K562 (cell line): ENCODE data around the gene DSG2. TPM values are rescaled to one million over a fixed set of nuclear protein-coding genes. Genes with fewer than 3 reads are reported as not detected.

Experiments
- ATAC-seq: fragments of 200-7000 bp; cut with Tn5 transposase; 3 replicates; pipeline ENCODE4 v1.9.1; 2020; ENCODE audit warnings: moderate library complexity
- BruUV-seq: library from RNA; stranded (reverse); fragments of 400-500 nt; replicated peaks from 2 replicates; lab custom pipeline; 2021; lab: Mats Ljungman, UMichigan
- CTCF ChIA-PET: fragments of 300-600 bp; formaldehyde crosslinking; extraction: SDS; loops from one replicate; lab custom pipeline; 2021; ENCODE audit warnings: low intra/inter-chr PET ratio; lab: Yijun Ruan, JAX
- POLR2A ChIA-PET: fragments of 300-600, 350-650 bp; sonication (Branson Sonifier 250); formaldehyde crosslinking; extraction: SDS; loops from one replicate; lab custom pipeline; 2021; ENCODE audit warnings: antibody characterized with exemption, inconsistent platforms; lab: Yijun Ruan, JAX
- DNase-seq, 4 experiments: peaks; one replicate each; pipeline versions ENCODE4 v3.0.0 to v3.0.0-alpha.2; 2011 to 2018; ENCODE audit warnings: low spot score in 3 of 4, mixed read lengths in 3 of 4; ENCODE audit errors: extremely low read depth in 1 of 4
- FAIRE-seq: peaks from 2 replicates; lab custom pipeline; 2011; peaks lifted over from hg19 to GRCh38; lab: Jason Lieb, UNC
- H2AFZ ChIP-seq: 2 replicates; pipeline ENCODE4 v1.6.0; 2011; ENCODE audit warnings: low read depth, low read length, control low read depth, inconsistent platforms
- H3K27ac ChIP-seq: fragments of 200-600 bp; 3 replicates; pipeline ENCODE4 v1.8.0; 2011; ENCODE audit warnings: low read depth, mild to moderate bottlenecking, control low read depth, inconsistent platforms, low read length, moderate library complexity, mixed read lengths; ENCODE audit errors: extremely low read depth
- H3K27me3 ChIP-seq, 2 experiments: fragments of 300-600 bp in 1 of 2; 2 replicates in 1 of 2; 3 replicates in 1 of 2; pipeline versions ENCODE4 v1.6.0 to v1.8.0; 2011; ENCODE audit warnings: inconsistent platforms in 2 of 2, low read length in 2 of 2, mild to moderate bottlenecking in 1 of 2, mixed read lengths in 1 of 2, moderate library complexity in 1 of 2; ENCODE audit not compliant: control insufficient read depth in 2 of 2, insufficient read depth in 2 of 2
- H3K36me3 ChIP-seq: fragments of 300-600 bp; 3 replicates; pipeline ENCODE4 v1.8.0; 2011; ENCODE audit warnings: mild to moderate bottlenecking, low read length, inconsistent platforms; ENCODE audit not compliant: control insufficient read depth, insufficient read depth
- H3K4me1 ChIP-seq, 2 experiments: fragments of 200-600 bp in 1 of 2; replicated peaks in 1 of 2; 2 replicates in 1 of 2; 3 replicates in 1 of 2; pipeline versions ENCODE4 v1.5.1 to v1.8.0; 2011; ENCODE audit warnings: inconsistent platforms in 2 of 2, low read length in 2 of 2, mild to moderate bottlenecking in 1 of 2, mixed read lengths in 1 of 2, moderate library complexity in 1 of 2; ENCODE audit not compliant: control insufficient read depth in 2 of 2, insufficient read depth in 2 of 2
- H3K4me2 ChIP-seq: 2 replicates; pipeline ENCODE4 v1.6.1; 2011; ENCODE audit warnings: low read length, control low read depth, inconsistent platforms, mixed read lengths; ENCODE audit not compliant: insufficient read depth
- H3K4me3 ChIP-seq: fragments of 200-600 bp; sonication (generic), shearing (Covaris generic); 2 replicates; pipeline ENCODE4 v1.5.1; 2016; ENCODE audit warnings: control low read depth, inconsistent platforms
- H3K79me2 ChIP-seq: fragments of 200-600 bp; 3 replicates; pipeline ENCODE4 v1.8.0; 2011; ENCODE audit warnings: low read length, inconsistent platforms; ENCODE audit not compliant: control insufficient read depth, insufficient read depth
- H3K9ac ChIP-seq, 2 experiments: 2 replicates each; pipeline versions ENCODE4 v1.6.0 to v1.6.1; 2011; ENCODE audit warnings: low read depth in 2 of 2, low read length in 2 of 2, control low read depth in 1 of 2, inconsistent platforms in 1 of 2, mild to moderate bottlenecking in 1 of 2, mixed read lengths in 1 of 2; ENCODE audit not compliant: insufficient read depth in 1 of 2
- H3K9me1 ChIP-seq: one replicate; pipeline ENCODE4 v1.6.0; 2011; ENCODE audit warnings: inconsistent platforms, mild to moderate bottlenecking, low read length, moderate library complexity; ENCODE audit not compliant: control insufficient read depth, insufficient read depth
- H3K9me3 ChIP-seq: replicated peaks from 2 replicates; pipeline ENCODE4 v1.5.1; 2011; ENCODE audit warnings: low read depth, low read length, inconsistent platforms; ENCODE audit not compliant: control insufficient read depth, insufficient read depth
- H4K20me1 ChIP-seq: replicated peaks from 2 replicates; pipeline ENCODE4 v1.6.1; 2011; ENCODE audit warnings: low read length, inconsistent platforms, mixed read lengths; ENCODE audit not compliant: control insufficient read depth, insufficient read depth
- KAT7 ChIP-seq: sonication (generic); formaldehyde crosslinking; IDR thresholded peaks from 2 replicates; pipeline ENCODE4 v1.8.0; 2022; ENCODE audit warnings: missing genetic modification reagents, mild to moderate bottlenecking, borderline replicate concordance
- KDM1A ChIP-seq, 2 experiments: fragments of 450-650 bp; IDR thresholded peaks; 2 replicates each; pipeline ENCODE4 v1.6.1; 2016; ENCODE audit warnings: mild to moderate bottlenecking in 2 of 2
- MAFF ChIP-seq: IDR thresholded peaks from 2 replicates; pipeline ENCODE4 v1.6.1; 2012; ENCODE audit warnings: low read length, improper control_type of control experiment
- WGBS: fragments of 100-300 bp; shearing (Covaris generic); methylation state at CpG from one replicate; pipeline ENCODE4 v1.1.6; 2016; ENCODE audit warnings: low coverage, mixed read lengths; ENCODE audit not compliant: insufficient coverage; ENCODE audit errors: missing lambda C conversion rate; 5-methylcytosine and 5-hydroxymethylcytosine counted together
- in situ Hi-C: fragments of 300-500 bp; cut with MboI; formaldehyde crosslinking; loops from 4 replicates; pipeline ENCODE4 v1.15.0; 2018; ENCODE audit warnings: inconsistent platforms, mixed read lengths
- intact Hi-C: fragments of 100-400 bp; cut with micrococcal nuclease; formaldehyde crosslinking; loops from 2 replicates; pipeline ENCODE4 v1.14.2; 2022
- polyA plus RNA-seq, 8 experiments: library from polyadenylated mRNA; depleted of rRNA in 4 of 8; stranded (reverse) in 5 of 8; unstranded in 3 of 8; fragments of >200 nt; fragmentation: Nextera tagmentation in 2 of 8; fragmentation: Illumina TruSeq in 1 of 8; extraction: Ambion mirVana in 2 of 8; extraction: Trizol in 1 of 8; gene quantifications; 2 replicates each; pipeline versions ENCODE4 v1.2.1 to v1.2.3, GENCODE V29; 2011 to 2014; ENCODE audit warnings: inconsistent platforms in 1 of 8, missing spikeins in 1 of 8
- total RNA-seq, 7 experiments: library from RNA; depleted of rRNA in 6 of 7; stranded (reverse); fragments of >200 nt in 6 of 7; fragmentation: Illumina TruSeq in 2 of 7; extraction: Trizol in 2 of 7; gene quantifications; 2 replicates each; pipeline versions ENCODE4 v1.2.1 to v1.2.3, GENCODE V29; 2011 to 2021; ENCODE audit warnings: low replicate concordance in 1 of 7
- TF ChIP-seq, protein P1 (sequence below), 3 experiments: IDR thresholded peaks in 2 of 3; conservative IDR thresholded peaks in 1 of 3; 2 replicates each; pipeline ENCODE4 v1.5.1; 2011 to 2012; ENCODE audit warnings: low read length in 3 of 3, mild to moderate bottlenecking in 3 of 3, control low read depth in 2 of 3, improper control_type of control experiment in 1 of 3, inconsistent platforms in 1 of 3, low read depth in 1 of 3, mixed read lengths in 1 of 3, moderate library complexity in 1 of 3; ENCODE audit not compliant: insufficient read depth in 2 of 3

Gene DSG2
- total and polyA plus RNA-seq, 9 of the 15 experiments (the other 6 are each of a cell fraction or from before 2014, with no cell fraction given) = 16.9 to 68.6 (median 41.3) TPM

DNA sequence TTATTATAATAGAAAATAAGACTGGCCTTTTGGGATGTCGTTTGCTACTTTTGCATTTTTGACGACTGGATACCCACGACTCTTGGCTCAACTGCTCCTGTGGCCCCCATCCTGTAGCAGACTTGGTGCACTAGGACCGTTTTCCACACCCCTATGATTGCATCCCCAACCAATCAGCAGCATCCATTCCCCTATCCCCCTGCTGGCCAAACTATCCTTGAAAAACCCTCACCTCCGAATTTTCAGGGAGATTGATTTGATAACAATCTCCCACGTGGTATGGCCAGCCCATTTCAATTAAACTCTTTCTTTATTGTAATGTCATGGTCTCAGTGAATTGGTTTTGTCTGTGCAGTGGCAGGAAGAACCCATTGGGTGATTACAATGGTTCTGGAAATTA is 55.8 kb downstream of the DSG2 start:
- H3K36me3 ChIP-seq = no peaks in the 10 kb centered on the region
- H2AFZ ChIP-seq = no peak overlapping the region
- H3K79me2 ChIP-seq = no peaks in the 10 kb centered on the region
- H3K4me1 ChIP-seq = no peaks in the 10 kb centered on the region
- H3K9me1 ChIP-seq = no peaks in the 10 kb centered on the region
- H3K9ac ChIP-seq = no peak overlapping the region
- in situ Hi-C loops (loop anchor here (10.0 kb wide), 1 partner anchor 271 kb away; no protein-coding TSS in a partner anchor), intact Hi-C loops (no loop called here)
- no peak for FAIRE-seq
- 0 out of 3 replicates have a peak, but pooled peaks have one; percentile 18 for ATAC-seq
- H3K27me3 ChIP-seq = peaks cover 3 to 8% of the 10 kb centered on the region in 2 experiments; a peak in 2 of 5 replicates
- CTCF ChIA-PET = no interaction called here
- H3K27ac ChIP-seq = no peak overlapping the region
- BruUV-seq = no TSS peak
- H3K9me3 ChIP-seq = no peaks in the 10 kb centered on the region
- DNase-seq = peak in 3 of 4 experiments; percentile 16 to 45 (median 42)
- no peak overlapping the region for H3K4me2 ChIP-seq
- no peaks in the 10 kb centered on the region for H4K20me1 ChIP-seq
- 1% methylated on average over 6 of the region's 6 CpGs for WGBS
- TF ChIP-seq, protein P1, sequence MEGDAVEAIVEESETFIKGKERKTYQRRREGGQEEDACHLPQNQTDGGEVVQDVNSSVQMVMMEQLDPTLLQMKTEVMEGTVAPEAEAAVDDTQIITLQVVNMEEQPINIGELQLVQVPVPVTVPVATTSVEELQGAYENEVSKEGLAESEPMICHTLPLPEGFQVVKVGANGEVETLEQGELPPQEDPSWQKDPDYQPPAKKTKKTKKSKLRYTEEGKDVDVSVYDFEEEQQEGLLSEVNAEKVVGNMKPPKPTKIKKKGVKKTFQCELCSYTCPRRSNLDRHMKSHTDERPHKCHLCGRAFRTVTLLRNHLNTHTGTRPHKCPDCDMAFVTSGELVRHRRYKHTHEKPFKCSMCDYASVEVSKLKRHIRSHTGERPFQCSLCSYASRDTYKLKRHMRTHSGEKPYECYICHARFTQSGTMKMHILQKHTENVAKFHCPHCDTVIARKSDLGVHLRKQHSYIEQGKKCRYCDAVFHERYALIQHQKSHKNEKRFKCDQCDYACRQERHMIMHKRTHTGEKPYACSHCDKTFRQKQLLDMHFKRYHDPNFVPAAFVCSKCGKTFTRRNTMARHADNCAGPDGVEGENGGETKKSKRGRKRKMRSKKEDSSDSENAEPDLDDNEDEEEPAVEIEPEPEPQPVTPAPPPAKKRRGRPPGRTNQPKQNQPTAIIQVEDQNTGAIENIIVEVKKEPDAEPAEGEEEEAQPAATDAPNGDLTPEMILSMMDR (IDR thresholded peaks at IDR 0.05 in 2 of 3, conservative IDR thresholded peaks at IDR 0.05 in 1 of 3; ENCODE audit: insufficient read depth in 2 of 3, low read depth in 1 of 3, low read length in 3 of 3) = peak; percentile 20 to 27 (median 26); a peak in 2 of 6 replicates
- TF ChIP-seq KDM1A (IDR thresholded peaks at IDR 0.05) = no peak
- POLR2A ChIA-PET = no interaction called here
- no peak overlapping the region for H3K4me3 ChIP-seq

DNA sequence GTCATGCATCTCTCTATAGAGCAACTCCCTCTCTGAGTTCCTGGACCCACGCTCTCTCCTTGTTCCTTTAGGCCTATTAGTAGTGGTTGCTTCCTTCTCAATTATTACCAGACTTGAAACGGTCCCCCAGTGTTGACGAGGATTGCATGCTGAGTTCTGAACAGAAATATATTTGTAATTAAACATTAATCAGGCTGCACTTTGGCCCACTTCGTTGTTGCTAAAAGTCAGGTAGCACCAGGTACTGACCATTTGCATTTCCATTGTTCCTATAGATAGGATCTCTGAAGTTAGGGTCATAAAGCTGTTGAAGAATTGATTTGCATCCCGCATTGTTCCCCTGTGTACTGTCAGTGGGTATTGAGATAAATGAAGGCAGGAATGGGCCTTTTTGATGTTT is 56.8 kb downstream of the DSG2 start:
- DNase-seq (no peak), ATAC-seq (no peak), FAIRE-seq (no peak)
- no peak overlapping the region for H3K27ac ChIP-seq
- intact Hi-C loops = loop anchor here (5.0 kb wide), 1 partner anchor 552 kb away; no protein-coding TSS in a partner anchor
- H2AFZ ChIP-seq = no peak overlapping the region
- no peak overlapping the region for H3K4me3 ChIP-seq
- no peaks in the 10 kb centered on the region for H3K79me2 ChIP-seq
- WGBS = 9% methylated on average over 5 of the region's 5 CpGs
- H4K20me1 ChIP-seq = no peaks in the 10 kb centered on the region
- in situ Hi-C loops = loop anchor here (10.0 kb wide), 1 partner anchor 270 kb away; no protein-coding TSS in a partner anchor
- no peaks in the 10 kb centered on the region for H3K9me3 ChIP-seq
- no peaks in the 10 kb centered on the region for H3K9me1 ChIP-seq
- H3K4me2 ChIP-seq = no peak overlapping the region
- no peaks in the 10 kb centered on the region for H3K36me3 ChIP-seq
- H3K9ac ChIP-seq = no peak overlapping the region
- no TSS peak for BruUV-seq
- H3K4me1 ChIP-seq = no peaks in the 10 kb centered on the region
- ChIA-PET CTCF (interaction anchor here (0.5 to 2.6 kb wide), 2 partner anchors 265 to 537 kb away, joined by 3 to 13 read pairs; partner anchors contain the start of gene RNF138), POLR2A (no interaction called here)
- H3K27me3 ChIP-seq = peaks cover 3 to 8% of the 10 kb centered on the region in 2 experiments; a peak in 2 of 5 replicates
- TF ChIP-seq KAT7 (CRISPR knock-in tag) (no peak), MAFF (no peak)
